Activated CD4-positive, CD25-positive, alpha-beta regulatory T cell treated with anti-CD3 and anti-CD28 coated beads, Interleukin-2, amount 50 U/mL, for 24 hours (primary cell): ENCODE measurements around the gene P2RX6.

ENCODE experiments used
- ATAC-seq, 2 donors: fragments of 150-1000 bp; cut with Tn5 transposase; one replicate each; pipeline ENCODE4 v1.10.0; 2021; ENCODE audit warnings: mild to moderate bottlenecking in 1 of 2, moderate library complexity in 1 of 2

Gene P2RX6

DNA sequence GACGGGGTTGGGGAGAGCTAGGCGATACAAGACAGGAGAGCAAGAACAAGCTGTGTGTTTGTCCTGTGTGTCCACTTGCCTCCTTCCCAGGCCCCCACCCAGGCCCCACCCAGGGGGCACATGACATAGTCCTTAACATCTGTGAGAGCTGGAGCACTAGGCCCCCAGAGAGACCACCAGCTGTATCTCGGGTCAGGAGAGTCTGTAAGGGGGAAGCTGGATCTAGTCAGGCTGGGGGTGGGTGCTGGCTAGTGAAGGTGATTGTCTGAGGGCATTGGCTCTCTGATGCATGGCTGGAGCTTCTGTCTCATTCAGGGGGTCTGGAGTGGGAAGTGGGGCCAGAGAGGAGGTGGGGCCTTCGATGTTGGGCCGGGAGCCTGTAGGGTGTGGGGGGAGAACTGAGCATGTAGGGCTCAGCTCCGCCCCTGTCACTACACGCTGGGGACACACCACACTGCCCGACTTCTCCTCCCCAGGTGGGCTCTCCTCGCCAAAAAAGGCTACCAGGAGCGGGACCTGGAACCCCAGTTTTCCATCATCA, 571 bp downstream of the P2RX6 start:
- no peak for ATAC-seq

DNA sequence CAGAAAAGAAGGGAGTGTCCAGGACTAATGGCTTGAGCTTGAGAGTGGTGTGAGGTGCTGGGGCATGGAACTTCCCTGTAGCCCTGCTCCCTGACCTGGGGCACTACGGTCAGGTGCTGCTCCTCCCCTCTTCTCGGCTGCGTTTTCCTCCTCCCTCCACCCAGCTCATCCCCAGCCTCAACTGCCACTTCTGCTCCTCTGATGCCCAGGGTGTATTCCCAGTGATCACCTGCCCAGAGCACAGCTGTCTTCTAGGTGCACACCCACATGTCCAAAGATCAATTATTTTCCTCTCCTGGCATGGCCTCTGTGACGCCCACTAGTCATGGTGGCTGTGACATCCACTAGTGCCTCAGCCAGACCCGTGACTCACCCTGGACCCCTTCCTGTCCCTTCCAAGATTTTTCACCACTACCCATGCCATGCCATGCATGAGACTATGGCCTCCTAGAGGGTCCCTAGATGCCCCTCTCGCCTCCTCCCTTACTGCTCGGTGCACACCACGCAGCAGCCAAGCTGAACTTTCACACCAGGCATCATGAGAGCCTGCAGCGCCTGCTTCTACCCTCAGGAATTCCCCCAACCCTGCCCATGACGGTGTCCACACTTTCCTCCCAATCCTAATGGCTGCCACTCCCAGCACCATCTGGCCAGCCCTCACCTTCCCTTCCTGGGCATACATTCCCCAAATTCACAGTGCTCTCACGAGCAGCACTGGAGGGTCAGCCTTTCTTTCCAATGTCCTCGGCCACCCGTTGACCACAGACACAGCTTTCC, 1.9 kb downstream of the P2RX6 start:
- no peak for ATAC-seq

- ATAC-seq: no peak
These were observed 3.3 kb downstream of the P2RX6 start for GRCh38 chr22:21018314-21018713.

DNA sequence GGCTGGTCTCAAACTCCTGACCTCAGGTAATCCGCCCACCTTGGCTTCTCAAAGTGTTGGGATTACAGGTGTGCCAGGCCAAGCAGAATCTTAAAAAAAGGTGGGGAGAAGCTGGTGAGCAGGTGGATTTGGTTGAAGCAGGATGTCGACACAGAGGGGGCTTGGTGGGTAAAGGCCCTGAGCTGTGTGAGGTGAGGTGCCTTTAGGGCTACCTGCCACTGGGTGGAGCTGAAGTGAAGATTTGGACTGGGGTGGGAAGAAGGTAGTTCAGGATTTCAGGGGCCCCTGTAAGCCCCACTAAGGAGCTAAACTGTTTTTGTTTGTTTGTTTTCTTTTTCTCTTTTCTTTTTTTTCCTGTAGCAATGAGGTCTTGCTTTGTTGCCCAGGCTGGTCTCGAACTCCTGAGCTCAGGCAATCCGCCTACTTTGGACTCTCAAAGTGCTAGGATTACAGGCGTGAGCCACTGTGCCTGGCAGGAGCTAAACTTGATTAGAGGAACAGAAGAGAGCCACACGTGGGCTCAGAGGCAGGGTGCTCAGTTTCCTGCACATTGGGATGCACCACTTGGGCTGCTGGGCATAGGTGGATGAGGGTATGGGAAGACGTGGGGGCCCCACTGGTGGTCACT, 6.0 kb downstream of the P2RX6 start:
- ATAC-seq: peak in 1 of 2 donors; percentile 33

- no peak for ATAC-seq
These were observed 7.5 kb downstream of the P2RX6 start for GRCh38 chr22:21022507-21022906.

DNA sequence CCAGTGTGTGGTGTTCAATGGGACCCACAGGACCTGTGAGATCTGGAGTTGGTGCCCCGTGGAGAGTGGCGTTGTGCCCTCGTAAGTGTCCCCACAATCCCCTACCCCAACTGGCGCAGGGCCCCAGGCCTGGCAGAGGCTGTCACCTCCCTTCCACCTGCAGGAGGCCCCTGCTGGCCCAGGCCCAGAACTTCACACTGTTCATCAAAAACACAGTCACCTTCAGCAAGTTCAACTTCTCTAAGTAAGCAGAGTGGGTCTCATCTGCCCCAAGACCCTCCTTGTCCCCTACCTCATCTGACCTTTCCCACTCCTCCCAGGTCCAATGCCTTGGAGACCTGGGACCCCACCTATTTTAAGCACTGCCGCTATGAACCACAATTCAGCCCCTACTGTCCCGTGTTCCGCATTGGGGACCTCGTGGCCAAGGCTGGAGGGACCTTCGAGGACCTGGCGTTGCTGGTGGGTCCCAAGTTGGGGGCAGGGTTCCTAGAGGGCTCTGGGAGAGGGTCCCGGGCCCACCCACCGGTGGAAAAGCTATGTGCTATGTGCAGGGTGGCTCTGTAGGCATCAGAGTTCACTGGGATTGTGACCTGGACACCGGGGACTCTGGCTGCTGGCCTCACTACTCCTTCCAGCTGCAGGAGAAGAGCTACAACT, 8.1 kb downstream of the P2RX6 start:
- ATAC-seq: no peak

DNA sequence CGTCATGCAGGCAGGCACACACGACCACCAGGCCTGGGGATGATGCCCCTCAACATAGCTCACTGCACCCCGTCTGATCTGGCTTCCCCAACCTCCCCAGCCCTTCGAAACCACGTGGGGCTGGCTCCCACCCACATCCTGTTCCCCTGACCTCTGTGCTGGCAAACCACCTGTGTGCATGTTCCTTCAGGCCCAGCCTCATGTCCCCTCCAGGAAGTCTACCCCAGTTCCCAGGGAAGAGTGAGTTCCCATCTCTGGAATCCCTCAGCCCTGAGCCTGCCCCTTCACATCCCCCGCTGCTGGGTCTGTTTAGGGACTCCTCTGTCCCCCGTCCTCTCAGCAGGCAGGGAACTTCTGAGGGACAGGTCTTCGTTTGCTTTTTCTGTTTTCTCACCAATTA, 10.3 kb downstream of the P2RX6 start:
- ATAC-seq: peak in 1 of 2 donors; percentile 20

DNA sequence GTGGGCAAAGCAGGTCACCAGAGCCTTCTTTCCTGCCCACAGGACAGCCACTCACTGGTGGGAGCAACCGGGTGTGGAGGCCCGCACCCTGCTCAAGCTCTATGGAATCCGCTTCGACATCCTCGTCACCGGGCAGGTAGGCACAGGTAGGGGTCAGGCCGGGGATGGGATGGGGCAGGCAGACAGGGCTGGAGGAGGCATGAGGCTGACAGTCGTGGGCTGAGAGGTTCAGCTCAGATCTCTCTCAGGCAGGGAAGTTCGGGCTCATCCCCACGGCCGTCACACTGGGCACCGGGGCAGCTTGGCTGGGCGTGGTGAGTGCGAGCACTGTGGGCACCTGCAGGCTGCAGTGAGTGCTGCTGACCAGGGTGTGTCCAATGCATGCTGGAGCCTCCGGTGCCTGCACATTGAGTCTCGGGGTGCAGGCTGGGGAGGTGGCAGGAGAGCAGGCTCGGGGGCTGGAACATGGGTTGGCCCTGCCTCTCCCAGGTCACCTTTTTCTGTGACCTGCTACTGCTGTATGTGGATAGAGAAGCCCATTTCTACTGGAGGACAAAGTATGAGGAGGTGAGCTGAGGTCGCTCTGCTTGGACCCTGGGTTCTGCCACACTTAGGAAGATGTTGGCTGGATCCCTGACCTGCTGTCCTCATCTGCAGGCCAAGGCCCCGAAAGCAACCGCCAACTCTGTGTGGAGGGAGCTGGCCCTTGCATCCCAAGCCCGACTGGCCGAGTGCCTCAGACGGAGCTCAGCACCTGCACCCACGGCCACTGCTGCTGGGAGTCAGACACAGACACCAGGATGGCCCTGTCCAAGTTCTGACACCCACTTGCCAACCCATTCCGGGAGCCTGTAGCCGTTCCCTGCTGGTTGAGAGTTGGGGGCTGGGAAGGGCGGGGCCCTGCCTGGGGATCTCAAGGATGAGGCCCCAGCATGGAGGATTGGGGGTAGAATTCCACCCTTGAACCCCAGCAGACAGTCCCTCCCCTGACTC, 11.1 kb downstream of the P2RX6 start:
- ATAC-seq: no peak

DNA sequence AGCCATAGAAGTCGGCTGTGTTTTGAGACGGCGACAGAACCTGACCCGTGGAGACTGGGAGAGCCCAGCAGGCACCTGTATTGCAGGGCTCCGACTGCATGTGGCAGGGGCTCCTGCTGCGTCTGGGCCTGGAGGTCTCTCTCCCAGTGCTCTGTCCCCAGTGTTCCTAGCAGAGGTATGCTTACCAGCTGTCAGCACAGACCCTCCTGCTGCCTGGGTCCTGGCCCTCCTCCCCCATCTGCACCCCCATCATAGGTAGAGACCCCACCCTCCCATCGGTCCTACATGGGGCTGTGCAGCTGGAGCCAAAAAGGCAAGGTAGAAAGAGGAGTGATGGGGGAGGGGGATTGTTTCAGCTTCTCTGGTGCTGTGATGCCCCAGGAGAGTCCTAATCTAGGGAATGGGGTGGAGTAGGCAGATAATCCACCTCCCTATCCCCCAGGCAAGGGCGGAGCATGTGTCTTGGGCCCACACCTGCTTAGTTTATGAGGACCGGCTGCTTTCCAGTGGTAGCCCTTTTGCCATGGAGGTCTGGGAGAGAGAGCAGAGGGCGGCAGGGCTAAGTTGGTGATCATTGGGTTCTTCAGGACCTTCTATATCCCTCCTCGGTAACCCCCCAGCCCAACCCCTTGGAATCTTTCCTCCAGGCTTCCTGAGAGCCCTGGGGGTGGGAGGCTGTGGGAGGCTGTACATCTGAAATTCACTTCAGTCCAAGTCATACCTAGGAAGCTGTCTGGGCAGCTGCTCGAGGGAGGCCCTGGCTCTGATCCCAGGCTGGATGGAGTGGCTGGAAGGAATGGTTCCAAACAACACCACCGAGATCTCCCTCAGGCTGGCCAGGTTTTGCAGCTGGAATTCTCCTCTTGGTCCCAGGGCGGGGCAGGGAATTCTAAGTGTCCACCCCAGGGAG, 12.1 kb downstream of the P2RX6 start:
- no peak for ATAC-seq

DNA sequence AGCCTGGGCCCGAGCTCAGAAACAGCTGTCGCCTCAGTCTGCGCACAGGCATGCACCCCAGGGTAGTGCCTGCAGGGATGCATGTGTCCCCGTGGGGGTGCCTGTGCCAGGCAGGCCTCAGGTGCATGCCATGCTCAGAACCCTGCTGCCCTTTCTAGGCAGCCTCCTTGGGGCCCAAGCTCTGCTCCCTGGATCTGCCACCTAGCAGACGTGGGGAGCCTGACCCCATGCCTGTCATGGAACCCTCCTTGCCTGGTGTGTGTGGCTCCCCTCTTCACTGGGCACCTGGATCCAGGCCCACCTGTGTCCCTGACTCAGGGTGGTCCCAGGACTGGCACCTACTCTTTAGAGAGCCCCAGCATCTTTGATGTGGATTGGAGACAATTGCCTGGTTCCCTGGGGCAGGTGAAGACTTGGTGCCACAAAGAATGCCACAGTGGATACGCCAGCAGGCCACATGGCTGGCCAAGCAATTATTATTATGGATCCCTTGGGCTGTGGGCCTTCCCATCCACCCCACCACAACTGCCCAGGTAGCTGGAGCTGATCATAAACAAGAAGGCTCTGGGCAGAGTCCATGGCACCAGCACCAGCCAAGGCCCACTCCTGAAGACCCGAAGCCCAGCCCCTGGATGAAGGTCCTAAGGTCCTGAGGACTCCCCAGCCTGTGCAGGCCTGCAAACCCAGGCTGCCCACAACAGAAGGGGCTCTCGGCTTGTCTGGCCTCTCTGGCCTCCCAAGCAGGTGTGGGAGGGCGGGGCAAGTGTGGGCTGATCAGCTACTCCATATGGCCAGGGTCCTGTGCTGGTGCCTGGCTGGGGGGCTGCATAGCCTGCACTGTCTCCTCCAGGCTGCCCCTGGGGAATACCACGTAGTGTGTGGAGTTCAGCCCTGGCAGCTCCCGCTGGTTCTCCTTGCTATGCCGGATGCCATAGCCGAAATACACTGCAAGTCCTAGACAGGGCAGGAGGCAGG, 13.6 kb downstream of the P2RX6 start:
- ATAC-seq: no peak

DNA sequence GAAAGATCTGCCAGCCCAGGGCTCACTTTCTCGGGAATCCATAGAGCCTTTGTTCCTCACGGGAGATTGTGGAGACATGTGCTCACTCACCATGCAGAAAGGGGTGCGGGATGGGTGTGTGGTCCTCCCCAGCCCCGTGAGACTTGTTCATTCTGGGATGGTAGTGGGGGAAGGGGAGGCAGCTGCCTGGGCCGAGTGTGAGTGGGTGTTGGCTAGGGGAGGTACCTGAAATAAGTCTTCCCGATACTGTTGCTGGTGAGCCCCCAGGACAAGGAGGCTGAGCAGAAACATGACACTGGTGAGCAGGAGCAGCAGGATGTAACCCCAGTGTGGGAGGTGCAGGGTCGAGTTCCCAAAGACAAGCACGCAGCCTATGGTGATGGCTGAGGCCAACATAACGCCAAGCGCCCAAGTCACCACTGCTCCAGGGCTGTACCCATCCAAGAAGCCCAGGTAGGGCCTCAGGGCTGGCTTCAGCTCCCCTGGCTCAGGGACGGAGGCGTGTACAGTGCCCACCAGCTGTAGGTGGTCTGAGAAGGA, 14.6 kb downstream of the P2RX6 start:
- no peak for ATAC-seq

GRCh38 chr22:21030032-21030431, 15.1 kb downstream of the P2RX6 start:
- no peak for ATAC-seq

DNA sequence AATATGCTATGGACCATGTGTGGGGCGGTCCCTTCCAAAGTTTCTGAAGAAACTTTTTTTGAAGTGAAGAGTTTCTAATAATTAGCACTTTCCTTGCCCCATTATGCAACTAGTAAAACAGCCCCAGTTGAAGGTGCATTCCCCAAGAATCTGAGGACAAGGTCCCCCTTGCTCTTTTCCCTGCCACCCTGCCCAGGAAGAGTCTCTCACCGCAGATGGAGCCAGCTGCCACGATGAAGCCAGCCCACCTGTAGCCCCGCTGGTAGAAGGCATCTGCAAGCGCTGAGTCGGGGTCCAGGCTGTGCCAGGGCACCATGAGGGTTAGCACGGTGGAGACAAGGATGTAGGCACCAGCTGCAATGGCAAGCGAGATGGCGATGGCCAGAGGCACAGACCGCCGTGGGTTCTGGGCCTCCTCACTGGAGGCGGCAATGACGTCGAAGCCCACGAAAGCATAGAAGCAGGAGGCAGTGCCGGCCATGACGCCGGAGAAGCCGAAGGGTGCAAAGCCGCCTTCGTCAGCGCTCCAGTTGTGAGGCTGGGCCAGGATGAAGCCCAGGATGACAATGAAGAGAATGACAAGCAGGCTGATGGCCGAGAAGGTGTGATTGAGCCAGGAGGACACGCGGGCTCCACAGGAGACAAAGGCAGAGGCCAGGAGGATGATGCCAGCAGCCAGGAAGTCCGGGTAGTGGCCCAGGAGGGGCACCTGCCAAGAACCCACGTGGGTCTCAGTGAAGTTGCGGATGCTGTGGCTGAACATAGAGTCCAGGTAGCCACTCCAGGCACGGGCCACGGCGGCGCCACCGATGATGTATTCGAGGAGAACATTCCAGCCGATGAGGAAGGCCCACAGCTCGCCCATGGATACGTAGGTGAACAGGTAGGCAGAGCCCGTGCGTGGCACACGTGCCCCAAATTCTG, 15.9 kb downstream of the P2RX6 start:
- no peak for ATAC-seq

GRCh38 chr22:21031545-21032036, 16.6 kb downstream of the P2RX6 start:
- ATAC-seq: no peak

DNA sequence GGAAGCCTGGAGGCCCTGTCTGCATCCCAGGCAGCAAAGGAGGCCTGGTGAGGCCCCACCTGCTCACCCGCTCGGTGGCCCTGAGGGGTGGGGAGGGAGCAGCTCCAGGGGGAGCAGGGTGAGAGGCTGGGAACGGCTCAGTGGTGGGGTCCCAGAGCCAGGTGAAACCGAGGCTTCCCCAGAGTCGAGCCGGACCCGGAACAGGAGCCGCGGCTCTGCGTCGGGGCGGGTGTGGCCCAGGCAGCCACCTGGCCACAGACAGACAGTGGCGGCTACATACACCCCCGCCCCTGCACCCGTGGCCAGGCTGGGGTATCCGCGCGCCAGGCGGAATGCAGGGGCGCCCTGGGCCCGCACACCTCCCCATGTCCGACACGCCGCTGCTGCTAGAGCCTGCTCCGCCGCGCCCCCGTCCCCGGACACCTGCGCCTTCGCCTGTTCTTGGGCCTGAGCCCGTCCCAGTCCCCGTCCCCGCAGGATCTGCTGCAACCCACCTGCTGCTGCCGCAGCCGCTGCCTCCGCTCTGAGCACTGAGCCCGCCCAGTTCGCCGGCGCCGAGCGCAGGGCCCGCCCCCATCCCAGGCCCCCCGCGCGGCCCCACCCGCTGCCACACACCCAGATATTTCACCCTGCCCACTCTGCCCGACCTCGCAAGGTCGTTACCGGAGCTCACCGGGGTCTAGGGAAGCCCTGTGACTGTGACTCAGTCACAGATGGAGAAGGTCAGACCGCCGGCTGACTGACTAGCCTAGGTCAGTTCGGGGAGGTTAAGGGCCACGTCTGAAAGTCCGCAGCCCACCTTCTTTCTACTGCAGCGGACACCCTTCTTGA, 17.3 kb downstream of the P2RX6 start, which contains the start of gene SLC7A4:
SLC7A4 (minus strand) TSS at position 525 of the 831 bp plus-strand sequence. CDS start 749 bp downstream, outside the sequence.
- ATAC-seq: peak in 1 of 2 donors; percentile 20

DNA sequence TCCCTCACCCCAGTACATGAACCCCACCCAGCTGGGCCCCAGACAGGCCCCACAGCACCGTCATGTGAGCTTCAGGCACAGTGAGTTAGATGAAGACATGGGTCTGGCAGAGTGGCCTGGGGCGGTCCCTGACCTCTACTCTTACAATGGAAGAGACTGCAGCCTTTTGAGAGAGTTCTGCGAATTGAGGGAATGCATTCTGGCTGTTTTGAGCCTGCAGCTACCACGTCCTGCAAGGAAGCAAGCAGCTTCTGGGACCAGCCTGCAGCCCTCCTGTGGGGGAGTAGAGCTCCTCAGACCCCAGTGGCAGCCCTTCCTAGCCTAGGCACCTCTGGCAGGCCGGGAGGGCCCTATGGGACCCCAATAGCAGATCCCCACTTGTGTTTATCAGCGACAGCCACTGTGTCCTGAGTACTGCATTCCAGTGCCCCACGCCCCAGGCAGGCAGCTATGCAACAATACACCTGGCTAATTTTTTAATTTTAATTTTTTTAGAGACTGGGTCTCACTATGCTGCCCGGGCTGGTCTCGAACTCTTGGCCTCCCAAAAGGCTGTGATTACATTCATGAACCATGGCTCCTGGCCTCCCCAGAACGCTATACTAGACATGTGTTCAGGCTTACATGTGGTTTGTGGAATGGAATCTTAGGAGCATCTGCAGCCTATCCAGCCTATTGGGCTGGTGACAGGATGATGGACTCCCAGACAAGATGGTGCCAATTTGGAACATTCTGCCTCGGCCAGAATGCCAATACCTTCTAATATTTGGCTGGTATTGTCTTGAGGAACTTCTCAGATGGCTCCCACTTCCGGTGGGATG, 18.1 kb downstream of the P2RX6 start:
- no peak for ATAC-seq
